ENCODE data around the gene DPYD.

DPYD gene

GRCh38 chr1:97781762-97782337 lies 139.0 kb downstream of the DPYD start:
- no peaks in the 10 kb centered on the region for H3K36me3 Mint-ChIP-seq (ENCODE audit: low read depth)
- H3K27ac Mint-ChIP-seq, result no peak overlapping the region
- no peaks in the 10 kb centered on the region for H3K4me1 Mint-ChIP-seq
- no peak for TF ChIP-seq CTCF (IDR thresholded peaks at IDR 0.05)
- no peak overlapping the region for H3K4me3 Mint-ChIP-seq
- no peaks in the 10 kb centered on the region for H3K27me3 Mint-ChIP-seq (ENCODE audit: low read depth, poor library complexity)
- no peaks in the 10 kb centered on the region for H3K9me3 Mint-ChIP-seq
- no peak for DNase-seq

DNA sequence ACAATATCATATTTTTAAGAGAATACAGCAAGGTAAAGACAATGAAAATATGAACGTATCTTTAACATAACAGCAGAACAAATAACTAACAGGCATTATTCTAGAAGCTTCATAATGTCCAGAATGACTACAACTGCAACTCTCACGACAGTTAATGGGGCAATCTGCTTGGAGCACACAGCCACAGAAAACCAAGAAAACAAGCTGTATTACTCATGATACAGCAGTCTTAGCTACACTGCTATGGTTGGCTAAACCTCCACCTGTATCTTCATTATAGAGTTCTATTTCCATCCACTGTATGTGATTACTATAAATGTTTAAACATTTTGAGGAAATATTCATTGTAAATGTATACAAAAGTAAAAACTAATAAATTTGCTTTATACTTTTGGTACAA lies 139.9 kb downstream of the DPYD start:
- no peaks in the 10 kb centered on the region for H3K36me3 Mint-ChIP-seq (ENCODE audit: low read depth)
- H3K4me3 Mint-ChIP-seq, result no peak overlapping the region
- H3K9me3 Mint-ChIP-seq, result no peaks in the 10 kb centered on the region
- no peaks in the 10 kb centered on the region for H3K27me3 Mint-ChIP-seq (ENCODE audit: low read depth, poor library complexity)
- H3K27ac Mint-ChIP-seq, result no peak overlapping the region
- H3K4me1 Mint-ChIP-seq, result no peaks in the 10 kb centered on the region
- no peak for DNase-seq
- no peak for TF ChIP-seq CTCF (IDR thresholded peaks at IDR 0.05)

GRCh38 chr1:97778718-97779117 lies 142.1 kb downstream of the DPYD start:
- no peak for DNase-seq
- no peak for TF ChIP-seq CTCF (IDR thresholded peaks at IDR 0.05)
- Mint-ChIP-seq H3K9me3 (peaks cover 1% of the 10 kb centered on the region), H3K27ac (no peak overlapping the region), H3K36me3 (ENCODE audit: low read depth) (no peaks in the 10 kb centered on the region), H3K4me3 (no peak overlapping the region), H3K27me3 (ENCODE audit: low read depth, poor library complexity) (no peaks in the 10 kb centered on the region), H3K4me1 (no peaks in the 10 kb centered on the region)

GRCh38 chr1:97770376-97770775 lies 150.5 kb downstream of the DPYD start:
- TF ChIP-seq CTCF (IDR thresholded peaks at IDR 0.05), result no peak
- no peak overlapping the region for H3K27ac Mint-ChIP-seq
- no peaks in the 10 kb centered on the region for H3K36me3 Mint-ChIP-seq (ENCODE audit: low read depth)
- peaks cover 4% of the 10 kb centered on the region for H3K9me3 Mint-ChIP-seq
- DNase-seq, result no peak
- H3K4me3 Mint-ChIP-seq, result no peak overlapping the region
- H3K4me1 Mint-ChIP-seq, result no peaks in the 10 kb centered on the region
- H3K27me3 Mint-ChIP-seq (ENCODE audit: low read depth, poor library complexity), result no peaks in the 10 kb centered on the region

GRCh38 chr1:97767381-97767780 lies 153.5 kb downstream of the DPYD start:
- no peaks in the 10 kb centered on the region for H3K27me3 Mint-ChIP-seq (ENCODE audit: low read depth, poor library complexity)

More at GRCh38 chr1:97767381-97767780, 153.5 kb downstream of the DPYD start:
- H3K4me3 Mint-ChIP-seq, result no peak overlapping the region
- H3K27ac Mint-ChIP-seq, result no peak overlapping the region
- no peaks in the 10 kb centered on the region for H3K36me3 Mint-ChIP-seq (ENCODE audit: low read depth)
- no peaks in the 10 kb centered on the region for H3K4me1 Mint-ChIP-seq
- no peak for DNase-seq
- H3K9me3 Mint-ChIP-seq, result no peaks in the 10 kb centered on the region
- TF ChIP-seq CTCF (IDR thresholded peaks at IDR 0.05), result no peak

All from nephron progenitor cell (in vitro differentiated cells).